Vagina (tissue), 2 donors: Measurements from ENCODE around the gene ST6GALNAC4. TPM values are rescaled to one million over a fixed set of nuclear protein-coding genes. Genes with fewer than 3 reads are reported as not detected.

Experiments
- DNase-seq, 2 donors: peaks; one replicate each; pipeline ENCODE4 v3.0.0-alpha.2; 2017; ENCODE audit errors: extremely low spot score in 2 of 2
- H3K27ac ChIP-seq: fragments of 200-600 bp; sonication (generic); one replicate; pipeline ENCODE4 v1.5.1; 2019
- H3K27me3 ChIP-seq: fragments of 200-600 bp; sonication (generic); one replicate; pipeline ENCODE4 v1.5.1; 2019
- H3K36me3 ChIP-seq, 2 donors: fragments of 200-600 bp; sonication (generic); one replicate each; pipeline ENCODE4 v1.5.1; 2017 to 2019
- H3K4me1 ChIP-seq: fragments of 200-600 bp; sonication (generic); one replicate; pipeline ENCODE4 v1.5.1; 2019
- H3K4me3 ChIP-seq, 2 donors: fragments of 200-600 bp; sonication (generic); 1 replicate in 1 of 2; 2 replicates in 1 of 2; pipeline ENCODE4 v1.5.1; 2016 to 2019
- H3K9me3 ChIP-seq: fragments of 200-600 bp; sonication (generic); one replicate; pipeline ENCODE4 v1.5.1; 2019
- CTCF ChIP-seq, 3 experiments: fragments of 450-650 bp in 2 of 3; fragments of 200-600 bp in 1 of 3; sonication (generic) in 1 of 3; IDR thresholded peaks; one replicate each; pipeline ENCODE4 v1.5.1; 2017 to 2019; ENCODE audit warnings: antibody characterized with exemption in 3 of 3, mild to moderate bottlenecking in 2 of 3, moderate library complexity in 2 of 3
- POLR2A ChIP-seq, 2 donors: fragments of 450-650 bp; IDR thresholded peaks; one replicate each; pipeline ENCODE4 v1.6.1; 2017; ENCODE audit warnings: antibody characterized with exemption in 2 of 2, mild to moderate bottlenecking in 2 of 2, moderate library complexity in 2 of 2
- POLR2AphosphoS5 ChIP-seq, 2 donors: sonication (generic); formaldehyde crosslinking; IDR thresholded peaks; one replicate each; pipeline ENCODE4 v1.9.0; 2017; ENCODE audit warnings: antibody characterized with exemption in 2 of 2, mild to moderate bottlenecking in 2 of 2, low read depth in 1 of 2; ENCODE audit not compliant: insufficient read depth in 1 of 2
- intact Hi-C: fragments of 100-400 bp; cut with DNase I; formaldehyde crosslinking; loops from one replicate; pipeline ENCODE4 v1.15.1; 2023
- total RNA-seq: library from RNA; depleted of rRNA; stranded (reverse); fragments of >200 nt; gene quantifications from one replicate; pipeline ENCODE4 v1.2.3, GENCODE V29; 2016

Gene ST6GALNAC4
- total RNA-seq, 1 donor from 2014 or later: 33.1 TPM

DNA sequence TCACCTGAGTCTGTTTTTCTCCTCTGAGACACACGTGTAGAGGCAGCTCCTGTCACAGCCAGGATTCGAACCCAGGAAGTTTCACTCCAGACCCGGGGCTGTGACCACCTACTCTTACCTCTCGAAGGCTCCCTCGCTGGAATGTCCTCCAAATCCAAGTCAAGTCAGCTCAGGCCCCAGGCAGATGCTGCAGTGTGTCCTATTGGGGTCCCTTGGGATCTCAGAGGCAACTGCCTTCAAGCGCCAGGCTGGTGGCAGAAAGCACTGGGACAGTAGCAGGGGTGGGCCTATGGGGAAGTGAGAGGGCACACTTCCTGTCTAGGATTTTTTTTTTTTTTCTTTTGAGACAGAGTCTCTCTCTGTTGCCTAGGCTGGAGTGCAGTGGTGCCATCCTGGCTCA is 762 bp upstream of the ST6GALNAC4 start:
- peaks cover 0 to 13% of the 10 kb centered on the region in 2 donors for H3K36me3 ChIP-seq
- H3K27ac ChIP-seq: peak overlapping the region; percentile 73
- intact Hi-C loops: loop anchor here (5.0 kb wide), 1 partner anchor 130 kb away; the partner anchor contains the start of gene CDK9
- TF ChIP-seq POLR2AphosphoS5 (IDR thresholded peaks at IDR 0.05; ENCODE audit: insufficient read depth in 1 of 2, low read depth in 1 of 2): no peak
- no peak for TF ChIP-seq POLR2A (IDR thresholded peaks at IDR 0.05)
- no peak for TF ChIP-seq CTCF (IDR thresholded peaks at IDR 0.05)
- H3K9me3 ChIP-seq: no peaks in the 10 kb centered on the region
- DNase-seq: no peak
- H3K4me1 ChIP-seq: peaks cover 65% of the 10 kb centered on the region
- H3K27me3 ChIP-seq: no peaks in the 10 kb centered on the region
- H3K4me3 ChIP-seq: no peak overlapping the region

DNA sequence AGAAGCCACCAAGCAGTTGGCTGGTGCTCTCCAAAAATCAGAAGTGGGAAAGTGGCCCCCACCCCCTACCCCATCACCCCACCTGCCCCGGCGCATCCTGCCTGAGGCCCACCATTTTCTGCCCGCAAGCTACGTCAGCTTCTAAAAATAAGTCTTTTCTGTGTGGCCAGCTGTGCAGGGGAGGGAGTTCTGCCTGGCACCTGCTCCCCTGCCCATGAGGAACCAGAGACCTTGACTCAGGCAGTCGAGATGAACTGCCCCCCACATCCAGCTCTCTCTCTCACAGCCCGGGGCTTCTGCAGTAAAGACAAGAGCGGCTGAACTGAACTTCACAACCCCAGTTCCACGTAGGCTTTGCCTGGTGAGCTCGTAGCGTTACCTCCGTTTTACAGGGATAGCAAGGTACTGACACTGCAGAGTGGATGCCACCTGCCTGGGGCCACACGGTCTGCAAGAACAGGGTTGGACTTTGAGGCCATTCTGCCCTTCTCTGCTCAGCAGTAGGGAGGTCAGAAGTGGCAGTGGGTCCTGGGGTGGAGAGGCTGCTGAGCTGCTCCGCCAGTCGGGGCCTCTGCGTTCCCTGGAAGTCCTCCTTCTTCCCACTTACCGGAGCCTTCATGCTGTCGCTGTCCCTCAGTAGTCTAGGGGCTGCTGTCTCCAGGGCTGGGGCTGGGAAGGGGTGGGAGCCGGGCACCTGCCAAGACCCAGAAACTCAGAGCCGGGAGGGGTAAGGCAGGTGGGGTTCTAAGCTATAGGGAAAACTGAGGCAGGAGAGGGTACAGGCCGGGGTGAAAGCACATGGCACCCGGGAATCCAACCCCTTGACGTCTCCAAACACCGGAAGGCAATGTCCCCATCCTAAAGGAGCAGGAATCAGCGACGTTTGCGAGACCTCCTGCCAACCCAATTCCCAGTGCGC is 781 bp downstream of the ST6GALNAC4 start:
- H3K36me3 ChIP-seq: peaks cover 0 to 22% of the 10 kb centered on the region in 2 donors
- DNase-seq: no peak
- no peaks in the 10 kb centered on the region for H3K9me3 ChIP-seq
- H3K4me3 ChIP-seq: peak overlapping the region; percentile 81 to 84
- intact Hi-C loops: loop anchor here (5.0 kb wide), 1 partner anchor 129 kb away; the partner anchor contains the start of gene CDK9
- no peaks in the 10 kb centered on the region for H3K27me3 ChIP-seq
- no peak for TF ChIP-seq POLR2AphosphoS5 (IDR thresholded peaks at IDR 0.05; ENCODE audit: insufficient read depth in 1 of 2, low read depth in 1 of 2)
- no peak for TF ChIP-seq POLR2A (IDR thresholded peaks at IDR 0.05)
- TF ChIP-seq CTCF (IDR thresholded peaks at IDR 0.05): no peak
- peak overlapping the region; percentile 74 for H3K27ac ChIP-seq
- peaks cover 55% of the 10 kb centered on the region for H3K4me1 ChIP-seq

GRCh38 chr9:127915325-127915752 is 1.5 kb downstream of the ST6GALNAC4 start:
- intact Hi-C loops: loop anchor here (5.0 kb wide), 1 partner anchor 128 kb away; the partner anchor contains the start of gene CDK9
- peak overlapping the region; percentile 74 for H3K27ac ChIP-seq
- DNase-seq: no peak
- H3K27me3 ChIP-seq: no peaks in the 10 kb centered on the region
- peaks cover 53% of the 10 kb centered on the region for H3K4me1 ChIP-seq
- no peaks in the 10 kb centered on the region for H3K9me3 ChIP-seq
- H3K36me3 ChIP-seq: peaks cover 0 to 22% of the 10 kb centered on the region in 2 donors
- H3K4me3 ChIP-seq: peak overlapping the region in 1 of 2 donors; percentile 84
- TF ChIP-seq CTCF (IDR thresholded peaks at IDR 0.05) (no peak), POLR2AphosphoS5 (IDR thresholded peaks at IDR 0.05; ENCODE audit: insufficient read depth in 1 of 2, low read depth in 1 of 2) (no peak), POLR2A (IDR thresholded peaks at IDR 0.05) (no peak)

- no peaks in the 10 kb centered on the region for H3K27me3 ChIP-seq
- H3K9me3 ChIP-seq: no peaks in the 10 kb centered on the region
- no peak overlapping the region for H3K27ac ChIP-seq
- no peak for DNase-seq
- H3K4me1 ChIP-seq: peaks cover 39% of the 10 kb centered on the region
- no peak overlapping the region for H3K4me3 ChIP-seq
- H3K36me3 ChIP-seq: peaks cover 0 to 22% of the 10 kb centered on the region in 2 donors
- TF ChIP-seq POLR2AphosphoS5 (IDR thresholded peaks at IDR 0.05; ENCODE audit: insufficient read depth in 1 of 2, low read depth in 1 of 2) (no peak), POLR2A (IDR thresholded peaks at IDR 0.05) (no peak), CTCF (IDR thresholded peaks at IDR 0.05) (no peak)
- intact Hi-C loops: no loop called here
Measured at GRCh38 chr9:127913682-127914081, 3.2 kb downstream of the ST6GALNAC4 start.
